HEK293 (cell line): Measurements from ENCODE around the gene PPP1R9B.

Source experiments
- RBAK ChIP-seq: fragments of 450-650 bp; formaldehyde crosslinking; IDR thresholded peaks from 2 replicates; pipeline ENCODE4 v1.5.1; 2016; ENCODE audit warnings: missing biosample characterization, missing genetic modification characterization
- TF ChIP-seq, protein P1 (sequence below): fragments of 450-650 bp; formaldehyde crosslinking; IDR thresholded peaks from 2 replicates; pipeline ENCODE4 v1.5.1; 2016; ENCODE audit warnings: missing biosample characterization, missing genetic modification characterization

DNA sequence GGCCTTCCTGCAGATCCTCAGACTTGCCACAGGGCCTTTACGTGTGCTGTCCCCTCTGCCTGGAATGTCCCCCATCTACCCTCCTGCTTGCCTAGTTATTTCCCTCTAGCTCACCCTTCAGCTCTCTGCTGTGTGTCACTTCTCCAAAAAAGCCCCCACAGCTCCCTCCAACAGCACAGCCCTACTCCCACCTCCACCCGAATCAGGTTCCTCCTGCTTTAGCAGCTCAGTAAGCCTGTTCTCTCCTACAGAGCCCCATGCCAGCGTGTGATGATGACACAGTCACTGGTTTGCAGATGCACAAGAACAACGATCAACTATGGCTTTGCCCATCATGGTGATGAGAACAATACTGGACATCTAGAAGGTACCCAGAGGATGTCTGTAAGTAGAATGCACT, 13.4 kb downstream of the PPP1R9B start:
- TF ChIP-seq, protein P1, sequence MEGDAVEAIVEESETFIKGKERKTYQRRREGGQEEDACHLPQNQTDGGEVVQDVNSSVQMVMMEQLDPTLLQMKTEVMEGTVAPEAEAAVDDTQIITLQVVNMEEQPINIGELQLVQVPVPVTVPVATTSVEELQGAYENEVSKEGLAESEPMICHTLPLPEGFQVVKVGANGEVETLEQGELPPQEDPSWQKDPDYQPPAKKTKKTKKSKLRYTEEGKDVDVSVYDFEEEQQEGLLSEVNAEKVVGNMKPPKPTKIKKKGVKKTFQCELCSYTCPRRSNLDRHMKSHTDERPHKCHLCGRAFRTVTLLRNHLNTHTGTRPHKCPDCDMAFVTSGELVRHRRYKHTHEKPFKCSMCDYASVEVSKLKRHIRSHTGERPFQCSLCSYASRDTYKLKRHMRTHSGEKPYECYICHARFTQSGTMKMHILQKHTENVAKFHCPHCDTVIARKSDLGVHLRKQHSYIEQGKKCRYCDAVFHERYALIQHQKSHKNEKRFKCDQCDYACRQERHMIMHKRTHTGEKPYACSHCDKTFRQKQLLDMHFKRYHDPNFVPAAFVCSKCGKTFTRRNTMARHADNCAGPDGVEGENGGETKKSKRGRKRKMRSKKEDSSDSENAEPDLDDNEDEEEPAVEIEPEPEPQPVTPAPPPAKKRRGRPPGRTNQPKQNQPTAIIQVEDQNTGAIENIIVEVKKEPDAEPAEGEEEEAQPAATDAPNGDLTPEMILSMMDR (tag by site-specific recombination) = no peak
- no peak for TF ChIP-seq RBAK (tag by site-specific recombination)
